ENCODE data around the gene PPFIBP2. TPM values are rescaled to one million over a fixed set of nuclear protein-coding genes. Genes with fewer than 3 reads are reported as not detected.
A peak's percentile ranks its signal among the peaks of the same experiment; 100 is the strongest.

PPFIBP2 gene
- total and polyA plus RNA-seq, 4 donors = 14.1 to 35.6 (median 24.7) TPM

- WGBS, 2 donors = 74 to 76% methylated on average over 6 of the region's 6 CpGs
- no peak for DNase-seq
- Histone ChIP-seq H3K9me3 (ENCODE audit: control insufficient read depth, low read length) (no peaks in the 10 kb centered on the region), H3K27me3 (ENCODE audit: control insufficient read depth in 1 of 2, insufficient read depth in 2 of 2, low read length in 1 of 2) (no peaks in the 10 kb centered on the region), H3K36me3 (ENCODE audit: control insufficient read depth in 1 of 2, insufficient read depth in 2 of 2, low read length in 1 of 2) (peaks cover 3 to 20% of the 10 kb centered on the region in 2 donors), H3K4me1 (ENCODE audit: control insufficient read depth in 1 of 2, insufficient read depth in 2 of 2, low read length in 2 of 2) (no peaks in the 10 kb centered on the region), H3K27ac (ENCODE audit: low read depth in 1 of 2, low read length in 2 of 2) (no peak overlapping the region), H3K4me3 (ENCODE audit: low read length in 2 of 2) (no peak overlapping the region)
- intact Hi-C loops (cut with DNase I) = no loop called here
- no peak for ATAC-seq (ENCODE audit: low FRiP score)
These were observed 122.6 kb downstream of the PPFIBP2 start for GRCh38 chr11:7636350-7636749.

DNA sequence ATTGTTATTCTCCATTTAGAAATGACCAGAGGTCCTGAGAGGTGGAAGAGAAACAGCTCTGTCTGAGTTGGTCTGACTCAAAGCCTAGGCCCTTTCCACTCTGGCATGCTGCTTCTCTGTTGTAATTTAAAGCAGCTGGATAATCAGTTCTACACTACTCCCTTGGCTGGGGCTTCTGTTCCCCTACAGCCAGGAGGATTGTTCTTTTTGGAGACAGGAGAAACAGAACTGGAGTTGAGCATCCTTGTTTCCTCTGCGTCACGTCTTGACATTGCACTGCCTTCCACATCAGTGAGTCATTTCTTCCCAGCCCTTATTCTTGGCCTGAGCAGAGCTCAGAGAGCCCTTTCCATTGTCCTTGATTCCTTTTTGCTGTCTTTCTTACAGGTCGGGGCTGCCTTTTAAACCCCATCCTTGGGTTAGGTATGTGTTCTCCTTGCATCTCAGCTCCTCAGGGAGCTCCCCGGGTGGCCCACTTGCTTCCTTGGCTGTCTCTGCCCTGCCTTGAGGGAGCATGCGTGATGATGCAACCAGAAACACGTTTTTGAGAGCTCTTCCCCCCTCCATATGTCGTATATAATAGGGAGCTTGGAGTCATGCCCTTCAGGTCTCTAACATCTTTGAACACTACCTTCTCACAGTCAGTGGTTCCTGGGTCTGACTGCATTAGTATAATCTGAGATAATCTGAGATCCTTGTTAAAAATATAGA lies 123.8 kb downstream of the PPFIBP2 start:
- 54 to 60% methylated on average over 7 of the region's 7 CpGs for WGBS, 2 donors
- intact Hi-C loops (cut with DNase I) = no loop called here
- peaks cover 6 to 16% of the 10 kb centered on the region in 2 donors for H3K36me3 ChIP-seq (ENCODE audit: control insufficient read depth in 1 of 2, insufficient read depth in 2 of 2, low read length in 1 of 2)
- peak overlapping the region; percentile 39 to 55 for H3K27ac ChIP-seq (ENCODE audit: low read depth in 1 of 2, low read length in 2 of 2)
- ATAC-seq (ENCODE audit: low FRiP score) (peak; percentile 83), DNase-seq (peak in 1 of 2 donors; percentile 63)
- H3K4me1 ChIP-seq (ENCODE audit: control insufficient read depth in 1 of 2, insufficient read depth in 2 of 2, low read length in 2 of 2) = no peaks in the 10 kb centered on the region
- no peaks in the 10 kb centered on the region for H3K9me3 ChIP-seq (ENCODE audit: control insufficient read depth, low read length)
- no peaks in the 10 kb centered on the region for H3K27me3 ChIP-seq (ENCODE audit: control insufficient read depth in 1 of 2, insufficient read depth in 2 of 2, low read length in 1 of 2)
- H3K4me3 ChIP-seq (ENCODE audit: low read length in 2 of 2) = no peak overlapping the region

DNA sequence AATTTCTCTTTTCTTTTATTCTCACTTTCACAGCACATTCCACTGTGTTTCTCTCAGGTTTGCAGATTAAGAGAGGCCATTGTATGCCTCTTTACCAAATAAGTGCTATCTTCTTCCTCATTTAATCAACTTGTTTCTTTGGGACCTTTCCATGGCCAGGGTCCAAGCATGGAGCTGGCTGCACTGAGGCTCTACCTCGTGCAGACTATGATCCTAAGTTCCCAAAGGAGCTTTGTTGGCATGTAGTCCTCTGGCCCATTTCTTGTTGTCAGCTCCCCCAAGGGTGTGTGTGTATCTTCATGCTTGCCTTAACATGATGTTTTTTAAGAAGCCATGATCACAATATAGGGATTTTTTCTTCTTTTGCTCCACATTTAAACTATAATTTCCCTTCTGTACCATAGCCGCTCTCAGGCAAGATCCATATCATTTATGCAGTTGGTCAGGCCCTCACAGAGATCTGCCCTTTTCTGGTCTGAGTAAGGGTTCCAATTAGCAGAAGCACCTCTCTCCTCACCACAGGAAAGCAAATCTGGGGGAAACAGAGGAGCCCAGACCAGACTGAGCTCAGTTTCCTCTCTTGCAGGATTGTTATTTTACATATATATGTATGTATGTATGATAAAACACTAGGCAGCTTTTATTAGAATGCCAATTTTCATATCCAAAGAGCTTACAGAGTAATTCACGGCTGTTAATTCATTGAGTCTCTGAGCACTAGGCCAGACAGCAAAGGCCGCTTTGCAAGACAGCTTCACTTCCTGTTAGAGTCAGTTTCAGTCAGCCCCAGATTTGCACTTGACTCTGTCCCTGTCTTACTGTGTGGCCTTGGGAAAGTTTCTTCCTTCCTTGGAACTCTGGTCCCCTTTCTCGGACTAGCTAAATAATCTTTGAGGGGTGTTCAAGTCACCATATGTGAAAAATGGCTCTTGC lies 125.2 kb downstream of the PPFIBP2 start:
- no peak overlapping the region for H3K4me3 ChIP-seq (ENCODE audit: low read length in 2 of 2)
- no peaks in the 10 kb centered on the region for H3K27me3 ChIP-seq (ENCODE audit: control insufficient read depth in 1 of 2, insufficient read depth in 2 of 2, low read length in 1 of 2)
- WGBS, 2 donors = 67 to 69% methylated on average over 5 of the region's 5 CpGs
- no peaks in the 10 kb centered on the region for H3K4me1 ChIP-seq (ENCODE audit: control insufficient read depth in 1 of 2, insufficient read depth in 2 of 2, low read length in 2 of 2)
- no peaks in the 10 kb centered on the region for H3K9me3 ChIP-seq (ENCODE audit: control insufficient read depth, low read length)
- intact Hi-C loops (cut with DNase I) = no loop called here
- peak in 1 of 2 donors; percentile 57 for DNase-seq
- no peak overlapping the region for H3K27ac ChIP-seq (ENCODE audit: low read depth in 1 of 2, low read length in 2 of 2)
- H3K36me3 ChIP-seq (ENCODE audit: control insufficient read depth in 1 of 2, insufficient read depth in 2 of 2, low read length in 1 of 2) = peaks cover 6 to 10% of the 10 kb centered on the region in 2 donors
- ATAC-seq (ENCODE audit: low FRiP score) = peak; percentile 61

GRCh38 chr11:7639643-7640025 lies 125.8 kb downstream of the PPFIBP2 start:
- no peaks in the 10 kb centered on the region for H3K27me3 ChIP-seq (ENCODE audit: control insufficient read depth in 1 of 2, insufficient read depth in 2 of 2, low read length in 1 of 2)
- ATAC-seq (ENCODE audit: low FRiP score) (no peak), DNase-seq (no peak)
- H3K9me3 ChIP-seq (ENCODE audit: control insufficient read depth, low read length) = no peaks in the 10 kb centered on the region
- no peaks in the 10 kb centered on the region for H3K4me1 ChIP-seq (ENCODE audit: control insufficient read depth in 1 of 2, insufficient read depth in 2 of 2, low read length in 2 of 2)
- no peak overlapping the region for H3K27ac ChIP-seq (ENCODE audit: low read depth in 1 of 2, low read length in 2 of 2)
- WGBS, 2 donors = 75 to 79% methylated on average over 5 of the region's 5 CpGs
- intact Hi-C loops (cut with DNase I) = no loop called here
- no peak overlapping the region for H3K4me3 ChIP-seq (ENCODE audit: low read length in 2 of 2)
- peaks cover 6 to 10% of the 10 kb centered on the region in 2 donors for H3K36me3 ChIP-seq (ENCODE audit: control insufficient read depth in 1 of 2, insufficient read depth in 2 of 2, low read length in 1 of 2)

- Histone ChIP-seq H3K9me3 (ENCODE audit: control insufficient read depth, low read length) (no peaks in the 10 kb centered on the region), H3K4me1 (ENCODE audit: control insufficient read depth in 1 of 2, insufficient read depth in 2 of 2, low read length in 2 of 2) (no peaks in the 10 kb centered on the region), H3K4me3 (ENCODE audit: low read length in 2 of 2) (no peak overlapping the region), H3K27me3 (ENCODE audit: control insufficient read depth in 1 of 2, insufficient read depth in 2 of 2, low read length in 1 of 2) (no peaks in the 10 kb centered on the region), H3K36me3 (ENCODE audit: control insufficient read depth in 1 of 2, insufficient read depth in 2 of 2, low read length in 1 of 2) (peaks cover 6 to 15% of the 10 kb centered on the region in 2 donors), H3K27ac (ENCODE audit: low read depth in 1 of 2, low read length in 2 of 2) (no peak overlapping the region)
- 88 to 90% methylated on average over 6 of the region's 6 CpGs for WGBS, 2 donors
- no peak for DNase-seq
- ATAC-seq (ENCODE audit: low FRiP score) = no peak
- intact Hi-C loops (cut with DNase I) = no loop called here
These were observed 127.0 kb downstream of the PPFIBP2 start for GRCh38 chr11:7640816-7641215.

- peaks cover 4 to 15% of the 10 kb centered on the region in 2 donors for H3K36me3 ChIP-seq (ENCODE audit: control insufficient read depth in 1 of 2, insufficient read depth in 2 of 2, low read length in 1 of 2)
- 51 to 54% methylated on average over 4 of the region's 4 CpGs for WGBS, 2 donors
- ATAC-seq (ENCODE audit: low FRiP score) (no peak), DNase-seq (no peak)
- no peak overlapping the region for H3K4me3 ChIP-seq (ENCODE audit: low read length in 2 of 2)
- no peak overlapping the region for H3K27ac ChIP-seq (ENCODE audit: low read depth in 1 of 2, low read length in 2 of 2)
- H3K9me3 ChIP-seq (ENCODE audit: control insufficient read depth, low read length) = no peaks in the 10 kb centered on the region
- H3K4me1 ChIP-seq (ENCODE audit: control insufficient read depth in 1 of 2, insufficient read depth in 2 of 2, low read length in 2 of 2) = no peaks in the 10 kb centered on the region
- no peaks in the 10 kb centered on the region for H3K27me3 ChIP-seq (ENCODE audit: control insufficient read depth in 1 of 2, insufficient read depth in 2 of 2, low read length in 1 of 2)
- intact Hi-C loops (cut with DNase I) = no loop called here
These were observed 128.9 kb downstream of the PPFIBP2 start for GRCh38 chr11:7642747-7643146.

GRCh38 chr11:7643314-7643713 lies 129.5 kb downstream of the PPFIBP2 start:
- H3K27me3 ChIP-seq (ENCODE audit: control insufficient read depth in 1 of 2, insufficient read depth in 2 of 2, low read length in 1 of 2) = no peaks in the 10 kb centered on the region
- no peak overlapping the region for H3K4me3 ChIP-seq (ENCODE audit: low read length in 2 of 2)
- H3K36me3 ChIP-seq (ENCODE audit: control insufficient read depth in 1 of 2, insufficient read depth in 2 of 2, low read length in 1 of 2) = peaks cover 4 to 16% of the 10 kb centered on the region in 2 donors
- no peak overlapping the region for H3K27ac ChIP-seq (ENCODE audit: low read depth in 1 of 2, low read length in 2 of 2)
- H3K4me1 ChIP-seq (ENCODE audit: control insufficient read depth in 1 of 2, insufficient read depth in 2 of 2, low read length in 2 of 2) = no peaks in the 10 kb centered on the region
- ATAC-seq (ENCODE audit: low FRiP score) = no peak
- H3K9me3 ChIP-seq (ENCODE audit: control insufficient read depth, low read length) = no peaks in the 10 kb centered on the region
- whole genome bisulfite sequencing, 2 donors = 76 to 77% methylated on average over 4 of the region's 4 CpGs
- DNase-seq = no peak
- intact Hi-C loops (cut with DNase I) = no loop called here

DNA sequence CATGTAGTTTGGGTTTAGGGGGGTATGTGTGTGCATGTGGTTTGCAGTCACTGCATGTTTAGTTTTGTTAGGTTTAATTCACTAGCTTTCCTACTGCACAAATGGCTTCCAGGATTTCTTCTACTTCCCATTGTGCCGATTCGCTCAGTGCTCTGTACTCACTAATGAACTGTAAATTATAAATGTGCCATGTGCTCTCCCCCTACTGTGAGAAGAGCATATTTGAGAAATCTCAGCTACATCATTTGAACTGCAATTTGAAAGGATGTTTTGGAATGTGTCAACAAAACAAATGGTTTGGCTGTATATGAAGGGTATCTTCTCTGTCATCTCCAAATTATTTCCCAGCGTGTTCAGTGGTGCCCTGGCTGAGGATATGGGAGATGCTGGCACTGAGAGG lies 131.4 kb downstream of the PPFIBP2 start:
- WGBS, 2 donors = 86 to 87% methylated on average over 3 of the region's 3 CpGs
- Histone ChIP-seq H3K27ac (ENCODE audit: low read depth in 1 of 2, low read length in 2 of 2) (no peak overlapping the region), H3K4me1 (ENCODE audit: control insufficient read depth in 1 of 2, insufficient read depth in 2 of 2, low read length in 2 of 2) (no peaks in the 10 kb centered on the region), H3K4me3 (ENCODE audit: low read length in 2 of 2) (no peak overlapping the region), H3K36me3 (ENCODE audit: control insufficient read depth in 1 of 2, insufficient read depth in 2 of 2, low read length in 1 of 2) (peaks cover 4 to 22% of the 10 kb centered on the region in 2 donors), H3K9me3 (ENCODE audit: control insufficient read depth, low read length) (no peaks in the 10 kb centered on the region), H3K27me3 (ENCODE audit: control insufficient read depth in 1 of 2, insufficient read depth in 2 of 2, low read length in 1 of 2) (no peaks in the 10 kb centered on the region)
- DNase-seq = no peak
- no peak for ATAC-seq (ENCODE audit: low FRiP score)
- intact Hi-C loops (cut with DNase I) = no loop called here

Data from aorta (tissue), 5 donors.